C4-2B (cell line): ENCODE measurements around the gene KCTD16.

Experiments used
- H3K27ac ChIP-seq: fragments of 450-650 bp; 2 replicates; pipeline ENCODE4 v1.5.1; 2017
- ZFX ChIP-seq: fragments of 450-650 bp; IDR thresholded peaks from 2 replicates; pipeline ENCODE4 v1.6.1; 2017
- TF ChIP-seq, protein P1 (sequence below): fragments of 450-650 bp; conservative IDR thresholded peaks from 2 replicates; pipeline ENCODE4 v1.5.1; 2017; ENCODE audit warnings: mild to moderate bottlenecking

KCTD16 gene

DNA sequence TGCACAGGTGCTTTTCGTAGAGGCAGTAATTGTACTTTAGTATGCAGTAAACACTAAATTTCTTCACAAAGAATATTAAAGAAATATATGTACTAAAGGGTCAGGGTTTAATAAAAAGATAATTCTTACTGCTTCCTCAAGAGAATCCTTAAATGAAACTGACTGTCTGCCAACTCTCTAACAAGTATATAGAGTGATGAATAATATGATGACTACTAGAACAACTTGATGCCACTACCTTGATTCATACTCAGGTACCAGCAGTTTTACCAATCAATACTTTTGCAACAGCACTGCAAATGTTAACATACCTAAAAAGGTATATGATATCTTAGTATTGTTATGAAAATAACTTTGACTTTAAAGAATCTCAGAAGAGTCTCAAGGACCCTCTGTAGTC is 4.0 kb upstream of the KCTD16 start:
- H3K27ac ChIP-seq: no peak overlapping the region
- TF ChIP-seq ZFX: no peak
- TF ChIP-seq, protein P1, sequence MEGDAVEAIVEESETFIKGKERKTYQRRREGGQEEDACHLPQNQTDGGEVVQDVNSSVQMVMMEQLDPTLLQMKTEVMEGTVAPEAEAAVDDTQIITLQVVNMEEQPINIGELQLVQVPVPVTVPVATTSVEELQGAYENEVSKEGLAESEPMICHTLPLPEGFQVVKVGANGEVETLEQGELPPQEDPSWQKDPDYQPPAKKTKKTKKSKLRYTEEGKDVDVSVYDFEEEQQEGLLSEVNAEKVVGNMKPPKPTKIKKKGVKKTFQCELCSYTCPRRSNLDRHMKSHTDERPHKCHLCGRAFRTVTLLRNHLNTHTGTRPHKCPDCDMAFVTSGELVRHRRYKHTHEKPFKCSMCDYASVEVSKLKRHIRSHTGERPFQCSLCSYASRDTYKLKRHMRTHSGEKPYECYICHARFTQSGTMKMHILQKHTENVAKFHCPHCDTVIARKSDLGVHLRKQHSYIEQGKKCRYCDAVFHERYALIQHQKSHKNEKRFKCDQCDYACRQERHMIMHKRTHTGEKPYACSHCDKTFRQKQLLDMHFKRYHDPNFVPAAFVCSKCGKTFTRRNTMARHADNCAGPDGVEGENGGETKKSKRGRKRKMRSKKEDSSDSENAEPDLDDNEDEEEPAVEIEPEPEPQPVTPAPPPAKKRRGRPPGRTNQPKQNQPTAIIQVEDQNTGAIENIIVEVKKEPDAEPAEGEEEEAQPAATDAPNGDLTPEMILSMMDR: no peak

DNA sequence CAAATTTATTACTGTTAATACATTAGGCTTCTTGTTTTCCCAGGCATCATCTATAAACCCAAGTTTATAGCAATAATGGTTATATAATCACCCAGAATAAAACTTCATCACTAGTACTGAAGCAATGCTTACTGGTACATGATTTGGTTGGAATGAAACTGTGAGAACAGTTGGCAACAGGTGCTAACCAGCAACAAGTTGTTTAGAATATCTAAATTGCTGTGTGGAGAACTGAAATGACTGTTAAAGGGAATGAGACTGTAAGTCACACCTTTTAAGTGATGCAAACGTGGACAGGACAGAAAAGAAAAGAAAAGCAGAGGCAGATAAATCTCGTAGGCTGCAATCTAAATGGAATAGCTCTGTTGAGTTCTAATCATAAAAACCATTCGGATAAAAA is 2.7 kb upstream of the KCTD16 start:
- TF ChIP-seq, protein P1: no peak
- TF ChIP-seq ZFX: no peak
- H3K27ac ChIP-seq: no peak overlapping the region

DNA sequence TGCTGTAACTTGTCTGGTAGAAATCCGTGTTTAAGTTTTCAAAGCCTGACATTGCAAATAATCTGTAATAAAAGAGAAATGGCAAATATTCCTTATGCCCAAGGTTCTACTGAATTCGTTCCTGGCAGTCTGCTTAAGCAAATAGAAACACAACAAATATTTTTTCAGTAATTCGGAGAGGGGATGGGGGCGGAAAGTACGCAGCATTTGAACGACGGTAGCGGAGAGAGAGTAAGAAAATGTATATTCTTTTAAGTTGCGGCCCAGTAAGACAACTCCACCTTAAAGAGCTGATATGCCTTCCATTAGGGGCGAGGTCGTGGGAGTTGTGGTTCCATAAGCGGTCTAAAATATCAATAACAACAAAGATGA is 783 bp upstream of the KCTD16 start:
- H3K27ac ChIP-seq: peak overlapping the region; percentile 81
- TF ChIP-seq, protein P1: no peak
- no peak for TF ChIP-seq ZFX

DNA sequence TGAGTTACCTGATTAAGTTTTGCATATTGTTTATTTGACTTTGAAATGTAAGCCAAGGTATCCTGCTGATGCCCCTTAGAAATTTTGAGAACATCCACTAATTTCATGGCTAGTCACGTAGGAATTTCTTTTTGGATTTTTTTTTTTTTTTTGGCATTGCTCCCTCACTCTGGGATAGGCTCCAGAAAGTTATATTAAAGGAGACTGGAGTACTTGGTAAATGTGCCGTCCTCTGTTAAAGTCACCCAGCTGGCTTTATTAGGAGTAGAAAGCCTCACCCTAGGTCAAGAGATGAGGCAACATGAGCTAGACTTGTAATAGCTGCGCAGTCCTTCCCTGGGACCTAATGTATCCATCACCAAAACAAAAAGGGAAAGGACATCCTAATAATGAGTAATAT is 3.1 kb downstream of the KCTD16 start:
- TF ChIP-seq, protein P1: no peak
- no peak for TF ChIP-seq ZFX
- no peak overlapping the region for H3K27ac ChIP-seq

DNA sequence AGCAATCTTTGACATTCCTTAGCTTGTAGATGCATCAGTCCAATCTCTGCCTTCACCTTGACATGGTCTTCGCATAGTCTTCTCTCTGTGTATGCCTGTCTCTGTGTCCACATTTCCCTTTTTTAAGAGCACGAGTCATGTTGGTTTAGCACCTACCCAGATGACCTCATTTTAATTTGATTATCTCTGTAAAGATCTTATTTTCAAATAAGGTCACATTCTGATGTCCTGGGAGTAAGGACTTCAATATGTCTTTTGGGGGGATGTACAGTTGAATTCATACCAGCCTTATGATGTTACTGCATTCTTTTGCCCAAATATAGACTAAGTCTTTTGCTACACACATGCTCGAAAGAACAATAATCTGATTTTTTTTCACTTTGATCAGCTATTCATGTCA is 6.9 kb downstream of the KCTD16 start:
- H3K27ac ChIP-seq: no peak overlapping the region
- TF ChIP-seq, protein P1: no peak
- no peak for TF ChIP-seq ZFX

DNA sequence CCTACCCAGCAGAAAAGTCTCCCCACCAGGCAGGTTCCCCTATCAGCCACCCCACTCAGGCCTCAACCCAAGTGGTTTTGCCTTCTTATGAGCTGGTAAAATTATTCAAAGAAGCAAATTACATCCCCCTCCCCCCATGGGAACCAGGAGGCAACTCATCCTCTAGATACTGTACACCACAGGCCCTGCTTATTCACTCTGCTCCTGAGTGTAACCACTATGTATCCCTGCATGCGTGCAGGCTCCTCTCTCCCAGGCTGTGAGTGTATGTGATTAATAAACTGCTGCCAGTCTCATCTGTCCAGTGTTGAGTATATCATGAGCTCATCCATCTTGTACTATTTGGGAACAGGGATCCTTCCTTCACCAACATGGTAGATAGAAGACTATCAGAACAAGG is 8.6 kb downstream of the KCTD16 start:
- TF ChIP-seq, protein P1: no peak
- TF ChIP-seq ZFX: no peak
- no peak overlapping the region for H3K27ac ChIP-seq

DNA sequence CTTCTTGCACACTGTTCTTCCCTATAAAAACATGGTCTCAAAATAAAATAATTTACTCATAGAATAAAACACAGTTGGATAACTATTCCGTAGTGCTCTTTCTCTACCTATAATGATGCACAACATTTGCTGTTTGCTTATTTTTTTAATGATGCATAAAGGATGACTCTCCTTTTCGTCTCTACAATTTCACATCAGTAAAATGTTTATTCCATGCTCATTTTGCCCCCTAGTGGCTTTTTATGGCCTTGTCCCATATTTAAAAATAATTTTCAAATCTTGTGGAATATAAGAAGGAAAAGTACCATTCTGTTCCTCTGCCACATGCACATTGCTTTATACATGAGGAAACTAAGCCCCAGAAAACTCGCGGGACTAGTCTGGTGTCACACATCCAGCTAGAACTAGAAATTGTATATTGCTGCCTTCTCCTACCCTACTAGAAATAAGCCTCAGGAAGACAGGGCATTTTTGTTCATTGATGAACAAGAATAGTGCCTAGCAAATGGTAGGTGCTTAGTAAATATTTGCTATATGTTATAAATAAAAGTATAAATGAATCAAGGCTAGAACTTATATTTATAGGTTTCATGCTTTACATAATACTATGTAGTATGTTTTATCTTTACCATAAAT is 12.7 kb downstream of the KCTD16 start:
- no peak overlapping the region for H3K27ac ChIP-seq

More for the DNA sequence above, 12.7 kb downstream of the KCTD16 start:
- TF ChIP-seq, protein P1: peak; percentile 85
- no peak for TF ChIP-seq ZFX
